GM21723 (cell line): ENCODE measurements around the gene LPP.

Experiments
- ATAC-seq: cut with Tn5 transposase; IDR thresholded peaks from one replicate; pipeline ENCODE4 v1.9.1; 2021; ENCODE audit warnings: mild to moderate bottlenecking, moderate library complexity; ENCODE audit not compliant: unreplicated experiment

Gene LPP

GRCh38 chr3:188458756-188459155 lies 304.8 kb downstream of the LPP start:
- ATAC-seq: no peak

GRCh38 chr3:188465311-188465710 lies 311.4 kb downstream of the LPP start:
- ATAC-seq: no peak

- ATAC-seq: no peak
These were observed 314.2 kb downstream of the LPP start for GRCh38 chr3:188468196-188468595.

GRCh38 chr3:188468662-188469061 lies 314.7 kb downstream of the LPP start:
- no peak for ATAC-seq

- ATAC-seq: no peak
These were observed 315.4 kb downstream of the LPP start for GRCh38 chr3:188469228-188469885.

GRCh38 chr3:188470508-188471130 lies 316.7 kb downstream of the LPP start:
- ATAC-seq: no peak

- ATAC-seq: no peak
These were observed 317.8 kb downstream of the LPP start for GRCh38 chr3:188471723-188472122.

- ATAC-seq: no peak
These were observed 318.4 kb downstream of the LPP start for GRCh38 chr3:188472336-188472735.

GRCh38 chr3:188473045-188473444 lies 319.1 kb downstream of the LPP start:
- ATAC-seq: no peak

GRCh38 chr3:188473591-188474288 lies 319.8 kb downstream of the LPP start:
- ATAC-seq: no peak

GRCh38 chr3:188476935-188477334 lies 323.0 kb downstream of the LPP start:
- ATAC-seq: no peak

- no peak for ATAC-seq
These were observed 326.1 kb downstream of the LPP start for GRCh38 chr3:188480011-188480410.

GRCh38 chr3:188482929-188483328 lies 329.0 kb downstream of the LPP start:
- ATAC-seq: no peak

GRCh38 chr3:188486126-188486525 lies 332.2 kb downstream of the LPP start:
- ATAC-seq: no peak

GRCh38 chr3:188486952-188487351 lies 333.0 kb downstream of the LPP start:
- no peak for ATAC-seq

GRCh38 chr3:188487652-188488051 lies 333.7 kb downstream of the LPP start:
- no peak for ATAC-seq

GRCh38 chr3:188488801-188489200 lies 334.8 kb downstream of the LPP start:
- no peak for ATAC-seq

GRCh38 chr3:188489639-188490405 lies 335.9 kb downstream of the LPP start:
- ATAC-seq: no peak

- ATAC-seq: no peak
These were observed 336.5 kb downstream of the LPP start for GRCh38 chr3:188490416-188490815.

- ATAC-seq: no peak
These were observed 337.3 kb downstream of the LPP start for GRCh38 chr3:188491276-188491687.

GRCh38 chr3:188496390-188496789 lies 342.4 kb downstream of the LPP start:
- ATAC-seq: no peak
